Liver (tissue), 9 donors: Measurements from ENCODE around the gene RRP1. TPM values are rescaled to one million over a fixed set of nuclear protein-coding genes. Genes with fewer than 3 reads are reported as not detected.

Experiments
- DNase-seq: peaks from one replicate; pipeline ENCODE4 v3.0.0-alpha.2; 2017; ENCODE audit warnings: low spot score
- H3K27ac ChIP-seq, 2 donors: one replicate each; pipeline ENCODE4 v1.7.0; 2013; ENCODE audit warnings: inconsistent platforms in 2 of 2, low read length in 2 of 2, control low read depth in 1 of 2, low read depth in 1 of 2, mild to moderate bottlenecking in 1 of 2
- H3K27me3 ChIP-seq, 4 donors: one replicate each; pipeline versions ENCODE4 v1.6.1 to v1.7.0; 2013; ENCODE audit warnings: low read length in 3 of 4, inconsistent platforms in 1 of 4, mild to moderate bottlenecking in 1 of 4, moderate library complexity in 1 of 4; ENCODE audit not compliant: control insufficient read depth in 4 of 4, insufficient read depth in 4 of 4
- H3K36me3 ChIP-seq, 4 donors: one replicate each; pipeline versions ENCODE4 v1.6.1 to v1.7.0; 2013; ENCODE audit warnings: low read length in 3 of 4, mild to moderate bottlenecking in 3 of 4, low read depth in 1 of 4, moderate library complexity in 1 of 4; ENCODE audit not compliant: control insufficient read depth in 4 of 4, insufficient read depth in 3 of 4
- H3K4me1 ChIP-seq, 4 donors: one replicate each; pipeline versions ENCODE4 v1.6.1 to v1.7.0; 2013; ENCODE audit warnings: low read length in 3 of 4, mild to moderate bottlenecking in 3 of 4, moderate library complexity in 1 of 4; ENCODE audit not compliant: control insufficient read depth in 4 of 4, insufficient read depth in 4 of 4
- H3K4me3 ChIP-seq, 3 donors: one replicate each; pipeline versions ENCODE4 v1.6.1 to v1.7.0; 2013; ENCODE audit warnings: low read length in 3 of 3, control low read depth in 1 of 3, low read depth in 1 of 3, mild to moderate bottlenecking in 1 of 3
- H3K9ac ChIP-seq, 2 donors: one replicate each; pipeline ENCODE4 v1.7.0; 2013; ENCODE audit warnings: low read length in 2 of 2, mild to moderate bottlenecking in 2 of 2, moderate library complexity in 2 of 2, control low read depth in 1 of 2, low read depth in 1 of 2
- H3K9me3 ChIP-seq, 4 donors: one replicate each; pipeline versions ENCODE4 v1.6.1 to v1.7.0; 2013; ENCODE audit warnings: low read length in 3 of 4; ENCODE audit not compliant: control insufficient read depth in 4 of 4
- ATF3 ChIP-seq: IDR thresholded peaks from 2 replicates; pipeline ENCODE4 v1.6.1; 2016; ENCODE audit warnings: antibody characterized with exemption
- CTCF ChIP-seq: fragments of 150-350 bp; IDR thresholded peaks from 2 replicates; pipeline ENCODE4 v1.5.1; 2017; ENCODE audit warnings: improper control_type of control experiment, low read depth, low read length; ENCODE audit not compliant: missing input control
- EGR1 ChIP-seq, 2 donors: IDR thresholded peaks; 2 replicates each; pipeline ENCODE4 v1.6.1; 2016 to 2018; ENCODE audit warnings: antibody characterized with exemption in 2 of 2, low read depth in 2 of 2
- FOXA1 ChIP-seq: IDR thresholded peaks from 2 replicates; pipeline ENCODE4 v1.6.1; 2016; ENCODE audit warnings: antibody characterized with exemption
- FOXA2 ChIP-seq: IDR thresholded peaks from 2 replicates; pipeline ENCODE4 v1.6.1; 2016; ENCODE audit warnings: antibody characterized with exemption
- GABPA ChIP-seq, 2 donors: IDR thresholded peaks in 1 of 2; conservative IDR thresholded peaks in 1 of 2; 2 replicates each; pipeline ENCODE4 v1.6.1; 2016; ENCODE audit warnings: antibody characterized with exemption in 2 of 2, mild to moderate bottlenecking in 1 of 2, moderate library complexity in 1 of 2
- HNF4A ChIP-seq, 2 donors: conservative IDR thresholded peaks; 2 replicates each; pipeline ENCODE4 v1.6.1; 2016; ENCODE audit warnings: antibody characterized with exemption in 2 of 2, mild to moderate bottlenecking in 2 of 2
- HNF4G ChIP-seq: IDR thresholded peaks from 2 replicates; pipeline ENCODE4 v1.6.1; 2016; ENCODE audit warnings: antibody characterized with exemption
- JUND ChIP-seq, 2 donors: IDR thresholded peaks; 2 replicates each; pipeline ENCODE4 v1.6.1; 2016; ENCODE audit warnings: antibody characterized with exemption in 2 of 2
- MAX ChIP-seq: IDR thresholded peaks from 2 replicates; pipeline ENCODE4 v1.6.1; 2016; ENCODE audit warnings: antibody characterized with exemption
- NR2F2 ChIP-seq: IDR thresholded peaks from 2 replicates; pipeline ENCODE4 v1.6.1; 2016; ENCODE audit warnings: antibody characterized with exemption
- RAD21 ChIP-seq, 2 donors: IDR thresholded peaks; 2 replicates each; pipeline ENCODE4 v1.6.1; 2016; ENCODE audit warnings: antibody characterized with exemption in 2 of 2, mild to moderate bottlenecking in 2 of 2
- REST ChIP-seq: IDR thresholded peaks from 2 replicates; pipeline ENCODE4 v1.6.1; 2016; ENCODE audit warnings: antibody characterized with exemption, mild to moderate bottlenecking
- RXRA ChIP-seq, 2 donors: IDR thresholded peaks; 2 replicates each; pipeline ENCODE4 v1.6.1; 2017 to 2018; ENCODE audit warnings: antibody characterized with exemption in 2 of 2, mild to moderate bottlenecking in 1 of 2
- SP1 ChIP-seq: IDR thresholded peaks from 2 replicates; pipeline ENCODE4 v1.6.1; 2018; ENCODE audit warnings: antibody characterized with exemption, mild to moderate bottlenecking
- TAF1 ChIP-seq: conservative IDR thresholded peaks from 2 replicates; pipeline ENCODE4 v1.6.1; 2016; ENCODE audit warnings: antibody characterized with exemption, mild to moderate bottlenecking
- YY1 ChIP-seq: IDR thresholded peaks from 2 replicates; pipeline ENCODE4 v1.6.1; 2016; ENCODE audit warnings: antibody characterized with exemption, mild to moderate bottlenecking
- ZBTB33 ChIP-seq: IDR thresholded peaks from 2 replicates; pipeline ENCODE4 v1.6.1; 2016; ENCODE audit warnings: antibody characterized with exemption
- WGBS: extraction: QIAGEN DNeasy Blood & Tissue Kit; methylation state at CpG from one replicate; pipeline ENCODE4 v1.1.7; 2013; 5-methylcytosine and 5-hydroxymethylcytosine counted together
- polyA plus RNA-seq, 2 donors: library from polyadenylated mRNA; stranded (reverse) in 1 of 2; unstranded in 1 of 2; fragments of 200-250 nt in 1 of 2; fragments of >200 nt in 1 of 2; fragmentation: Nextera tagmentation in 1 of 2; extraction: Ambion mirVana in 1 of 2; gene quantifications; one replicate each; pipeline versions ENCODE4 v1.2.1 to v1.2.3, GENCODE V29; 2013 to 2015
- total RNA-seq, 2 donors: library from RNA; depleted of rRNA; stranded (reverse); fragments of >200 nt; gene quantifications; one replicate each; pipeline ENCODE4 v1.2.3, GENCODE V29; 2014
- donor health status: healthy.
- donor health status: healthy.
- donor health status: healthy.
- donor health status: healthy.
- donor health status: healthy.

The RRP1 gene
- total and polyA plus RNA-seq, 4 donors: 5.4 to 15.0 (median 7.7) TPM

- peaks cover 0 to 7% (median 4%) of the 10 kb centered on the region in 4 donors for H3K4me1 ChIP-seq
- TF ChIP-seq REST (no peak), GABPA (IDR thresholded peaks at IDR 0.05 in 1 of 2, conservative IDR thresholded peaks at IDR 0.05 in 1 of 2) (no peak), RAD21 (IDR thresholded peaks at IDR 0.05) (no peak), RXRA (IDR thresholded peaks at IDR 0.05) (no peak), NR2F2 (no peak), MAX (no peak), CTCF (no peak), TAF1 (no peak), SP1 (no peak), FOXA1 (no peak), ZBTB33 (no peak), ATF3 (no peak), FOXA2 (no peak), EGR1 (IDR thresholded peaks at IDR 0.05; ENCODE audit: low read depth in 2 of 2) (no peak), YY1 (no peak), HNF4G (no peak), HNF4A (conservative IDR thresholded peaks at IDR 0.05) (no peak), JUND (IDR thresholded peaks at IDR 0.05) (no peak)
- no peak overlapping the region for H3K9ac ChIP-seq
- H3K36me3 ChIP-seq: peaks cover 5 to 51% (median 15%) of the 10 kb centered on the region in 4 donors
- DNase-seq: no peak
- H3K9me3 ChIP-seq: no peaks in the 10 kb centered on the region
- no peak overlapping the region for H3K27ac ChIP-seq
- H3K4me3 ChIP-seq: no peak overlapping the region
- 93% methylated on average over 33 of the region's 33 CpGs for WGBS
- no peaks in the 10 kb centered on the region for H3K27me3 ChIP-seq
Measured at GRCh38 chr21:43803558-43804300, 14.4 kb downstream of the RRP1 start.
